ENCODE data around the gene COL7A1.

- no peak for TF ChIP-seq CTCF (IDR thresholded peaks at IDR 0.05; ENCODE audit: control extremely low read depth in 1 of 3, insufficient read depth in 1 of 3, low read depth in 1 of 3, low read length in 3 of 3)
- no peak for TF ChIP-seq ZNF274 (IDR thresholded peaks at IDR 0.05; ENCODE audit: borderline replicate concordance, extremely low read depth, low read length)
- TF ChIP-seq RFX5 (IDR thresholded peaks at IDR 0.05; ENCODE audit: borderline replicate concordance, low read depth, low read length): no peak
- no peak for TF ChIP-seq TCF12 (IDR thresholded peaks at IDR 0.05; ENCODE audit: low read depth, low read length)
- no peak for TF ChIP-seq POLR2A (IDR thresholded peaks at IDR 0.05; ENCODE audit: control extremely low read depth in 1 of 2, low read depth in 2 of 2, low read length in 2 of 2)
- no peak for TF ChIP-seq KDM1A (IDR thresholded peaks at IDR 0.05; ENCODE audit: borderline replicate concordance, low read length)
- no peak for TF ChIP-seq CREB1 (IDR thresholded peaks at IDR 0.05)
- no peak for TF ChIP-seq CBX5 (IDR thresholded peaks at IDR 0.05; ENCODE audit: low read depth, low read length)
- no peak for TF ChIP-seq SIN3A (conservative IDR thresholded peaks at IDR 0.05 in 1 of 2, IDR thresholded peaks at IDR 0.05 in 1 of 2; ENCODE audit: low read depth in 1 of 2, low read length in 2 of 2)
- TF ChIP-seq RXRA (IDR thresholded peaks at IDR 0.05; ENCODE audit: insufficient read depth, low read depth, low read length): no peak
- no peak for TF ChIP-seq BACH1 (IDR thresholded peaks at IDR 0.05; ENCODE audit: low read length)
- TF ChIP-seq BRCA1 (IDR thresholded peaks at IDR 0.05; ENCODE audit: low read depth, low read length): no peak
- no peak for TF ChIP-seq CEBPB (IDR thresholded peaks at IDR 0.05; ENCODE audit: low read depth, low read length)
Measured at GRCh38 chr3:48591436-48591835, 3.7 kb downstream of the COL7A1 start.

All from H1 (cell line).